Hepatocyte (in vitro differentiated cells): ENCODE results near the gene ACSBG1. TPM values are rescaled to one million over a fixed set of nuclear protein-coding genes. Genes with fewer than 3 reads are reported as not detected.

ENCODE experiments used
- DNase-seq: peaks from one replicate; pipeline ENCODE4 v3.0.0-alpha.2; 2016; ENCODE audit warnings: low spot score
- H2AFZ ChIP-seq: fragments of 200-600 bp; sonication (generic); 2 replicates; pipeline ENCODE4 v1.6.0; 2016; ENCODE audit warnings: antibody characterized with exemption, mild to moderate bottlenecking
- H3K27ac ChIP-seq: fragments of 200-600 bp; sonication (generic); 2 replicates; pipeline ENCODE4 v1.5.1; 2016; ENCODE audit warnings: mild to moderate bottlenecking
- H3K27me3 ChIP-seq: fragments of 200-600 bp; sonication (generic); 2 replicates; pipeline ENCODE4 v1.6.1; 2016
- H3K36me3 ChIP-seq: fragments of 200-600 bp; sonication (generic); replicated peaks from 2 replicates; pipeline ENCODE4 v1.5.1; 2016; ENCODE audit warnings: low read depth; ENCODE audit not compliant: insufficient read depth
- H3K4me1 ChIP-seq: fragments of 200-600 bp; sonication (generic); 2 replicates; pipeline ENCODE4 v1.5.1; 2016; ENCODE audit warnings: mild to moderate bottlenecking, moderate library complexity; ENCODE audit not compliant: insufficient read depth
- H3K4me2 ChIP-seq: fragments of 200-600 bp; sonication (generic); 2 replicates; pipeline ENCODE4 v1.6.0; 2016
- H3K4me3 ChIP-seq: fragments of 200-600 bp; sonication (generic); 2 replicates; pipeline ENCODE4 v1.5.1; 2016; ENCODE audit warnings: mild to moderate bottlenecking
- H3K79me2 ChIP-seq: fragments of 200-600 bp; sonication (generic); 2 replicates; pipeline ENCODE4 v1.6.0; 2017; ENCODE audit warnings: mild to moderate bottlenecking
- H3K9me2 ChIP-seq: fragments of 200-600 bp; sonication (generic); replicated peaks from 2 replicates; pipeline ENCODE4 v1.6.0; 2017; ENCODE audit warnings: mild to moderate bottlenecking; ENCODE audit not compliant: insufficient read depth
- H3K9me3 ChIP-seq: fragments of 200-600 bp; sonication (generic); 2 replicates; pipeline ENCODE4 v1.5.1; 2016; ENCODE audit warnings: low read depth, mild to moderate bottlenecking
- H4K20me1 ChIP-seq: fragments of 200-600 bp; sonication (generic); 2 replicates; pipeline ENCODE4 v1.6.0; 2016; ENCODE audit warnings: mild to moderate bottlenecking; ENCODE audit not compliant: insufficient read depth, poor library complexity, severe bottlenecking
- CTCF ChIP-seq: fragments of 200-600 bp; sonication (generic); IDR thresholded peaks from 2 replicates; pipeline ENCODE4 v1.5.1; 2016; ENCODE audit warnings: antibody characterized with exemption, mild to moderate bottlenecking; ENCODE audit not compliant: poor library complexity
- EZH2 ChIP-seq: fragments of 200-600 bp; sonication (generic); IDR thresholded peaks from 2 replicates; pipeline ENCODE4 v1.6.1; 2016; ENCODE audit warnings: antibody characterized with exemption, mild to moderate bottlenecking, borderline replicate concordance
- EZH2phosphoT487 ChIP-seq: fragments of 200-600 bp; sonication (generic); IDR thresholded peaks from one replicate; pipeline ENCODE4 v1.6.1; 2018; ENCODE audit warnings: antibody characterized with exemption, mild to moderate bottlenecking, low read depth, moderate library complexity; ENCODE audit not compliant: unreplicated experiment, severe bottlenecking
- WGBS: methylation state at CpG from one replicate; pipeline ENCODE4 v1.1.6; 2016; ENCODE audit warnings: low lambda C conversion rate; ENCODE audit errors: missing lambda C conversion rate; 5-methylcytosine and 5-hydroxymethylcytosine counted together
- polyA plus RNA-seq: library from polyadenylated mRNA; unstranded; fragments of >200 nt; fragmentation: Nextera tagmentation; extraction: Ambion mirVana; gene quantifications from 2 replicates; pipeline ENCODE4 v1.2.1, GENCODE V29; 2016
- total RNA-seq: library from RNA; depleted of rRNA; stranded (reverse); fragments of >200 nt; gene quantifications from 2 replicates; pipeline ENCODE4 v1.2.3, GENCODE V29; 2014

The ACSBG1 gene
- total and polyA plus RNA-seq, 2 experiments from 2014 or later: 0.10 to 0.93 TPM

- Histone ChIP-seq H3K79me2 (no peaks in the 10 kb centered on the region), H3K9me2 (no peaks in the 10 kb centered on the region), H2AFZ (no peak overlapping the region), H3K4me2 (no peak overlapping the region), H3K27ac (no peak overlapping the region), H3K36me3 (no peaks in the 10 kb centered on the region), H3K4me3 (no peak overlapping the region), H3K9me3 (no peaks in the 10 kb centered on the region), H3K27me3 (no peaks in the 10 kb centered on the region), H3K4me1 (peaks cover 21% of the 10 kb centered on the region), H4K20me1 (no peaks in the 10 kb centered on the region)
- DNase-seq: peak; percentile 4
- TF ChIP-seq CTCF (no peak), EZH2phosphoT487 (no peak), EZH2 (no peak)
- WGBS: 78% methylated on average over 12 of the region's 12 CpGs
Measured at GRCh38 chr15:78206326-78207109, 27.8 kb downstream of the ACSBG1 start.

GRCh38 chr15:78205856-78206255, 28.5 kb downstream of the ACSBG1 start:
- Histone ChIP-seq H3K79me2 (no peaks in the 10 kb centered on the region), H2AFZ (no peak overlapping the region), H3K4me3 (no peak overlapping the region), H3K36me3 (no peaks in the 10 kb centered on the region), H3K9me2 (no peaks in the 10 kb centered on the region), H3K27me3 (no peaks in the 10 kb centered on the region), H3K27ac (no peak overlapping the region), H3K9me3 (no peaks in the 10 kb centered on the region), H4K20me1 (no peaks in the 10 kb centered on the region), H3K4me1 (peaks cover 17% of the 10 kb centered on the region), H3K4me2 (no peak overlapping the region)
- DNase-seq: peak; percentile 2
- TF ChIP-seq EZH2phosphoT487 (no peak), EZH2 (no peak), CTCF (no peak)
- 93% methylated on average over 10 of the region's 10 CpGs for WGBS

GRCh38 chr15:78205337-78205736, 29.0 kb downstream of the ACSBG1 start:
- Histone ChIP-seq H3K36me3 (no peaks in the 10 kb centered on the region), H3K9me3 (no peaks in the 10 kb centered on the region), H4K20me1 (no peaks in the 10 kb centered on the region), H3K27me3 (no peaks in the 10 kb centered on the region), H3K9me2 (no peaks in the 10 kb centered on the region), H3K79me2 (no peaks in the 10 kb centered on the region), H2AFZ (no peak overlapping the region), H3K4me3 (no peak overlapping the region), H3K27ac (no peak overlapping the region), H3K4me1 (peaks cover 16% of the 10 kb centered on the region), H3K4me2 (no peak overlapping the region)
- 90% methylated on average over 1 of the region's 1 CpG for WGBS
- no peak for DNase-seq
- TF ChIP-seq EZH2phosphoT487: no peak
- no peak for TF ChIP-seq EZH2
- TF ChIP-seq CTCF: no peak
